Thymus (tissue), 11 donors: ENCODE data around the gene COL19A1. TPM values are rescaled to one million over a fixed set of nuclear protein-coding genes. Genes with fewer than 3 reads are reported as not detected.

ENCODE experiments used
- DNase-seq, 9 donors: peaks; one replicate each; pipeline ENCODE4 v3.0.0-alpha.2; 2013; ENCODE audit warnings: low spot score in 9 of 9, low read depth in 6 of 9, missing footprints in 1 of 9
- H3K27ac ChIP-seq, 2 donors: one replicate each; pipeline ENCODE4 v1.5.1; 2013; ENCODE audit warnings: control low read depth in 1 of 2, low read depth in 1 of 2, low read length in 1 of 2, mild to moderate bottlenecking in 1 of 2, moderate library complexity in 1 of 2
- H3K27me3 ChIP-seq, 2 donors: one replicate each; pipeline ENCODE4 v1.5.1; 2013; ENCODE audit warnings: low read length in 1 of 2; ENCODE audit not compliant: control insufficient read depth in 2 of 2, insufficient read depth in 1 of 2
- H3K36me3 ChIP-seq, 2 donors: one replicate each; pipeline ENCODE4 v1.5.1; 2013; ENCODE audit warnings: low read length in 1 of 2, mild to moderate bottlenecking in 1 of 2, moderate library complexity in 1 of 2; ENCODE audit not compliant: control insufficient read depth in 2 of 2, insufficient read depth in 2 of 2
- H3K4me1 ChIP-seq, 2 donors: one replicate each; pipeline ENCODE4 v1.5.1; 2013; ENCODE audit warnings: low read length in 2 of 2; ENCODE audit not compliant: control insufficient read depth in 2 of 2, insufficient read depth in 2 of 2
- H3K4me3 ChIP-seq, 2 donors: one replicate each; pipeline ENCODE4 v1.5.1; 2013; ENCODE audit warnings: low read length in 2 of 2, control low read depth in 1 of 2, mild to moderate bottlenecking in 1 of 2
- H3K9me3 ChIP-seq, 2 donors: one replicate each; pipeline ENCODE4 v1.5.1; 2013; ENCODE audit warnings: low read length in 1 of 2, mild to moderate bottlenecking in 1 of 2; ENCODE audit not compliant: control insufficient read depth in 2 of 2, insufficient read depth in 1 of 2
- WGBS: extraction: QIAGEN DNeasy Blood & Tissue Kit; methylation state at CpG from one replicate; pipeline ENCODE4 v1.1.7; 2013; 5-methylcytosine and 5-hydroxymethylcytosine counted together
- polyA plus RNA-seq: library from polyadenylated mRNA; stranded (reverse); fragments of 200-250 nt; gene quantifications from one replicate; pipeline ENCODE4 v1.2.3, GENCODE V29; 2013
- total RNA-seq: library from RNA; stranded (reverse); fragments of 120-200 nt; gene quantifications from one replicate; pipeline ENCODE4 v1.2.4, GENCODE V29; 2013
- donor health status: healthy.

Gene COL19A1
- total and polyA plus RNA-seq, 2 donors = 0.34 to 8.7 TPM

DNA sequence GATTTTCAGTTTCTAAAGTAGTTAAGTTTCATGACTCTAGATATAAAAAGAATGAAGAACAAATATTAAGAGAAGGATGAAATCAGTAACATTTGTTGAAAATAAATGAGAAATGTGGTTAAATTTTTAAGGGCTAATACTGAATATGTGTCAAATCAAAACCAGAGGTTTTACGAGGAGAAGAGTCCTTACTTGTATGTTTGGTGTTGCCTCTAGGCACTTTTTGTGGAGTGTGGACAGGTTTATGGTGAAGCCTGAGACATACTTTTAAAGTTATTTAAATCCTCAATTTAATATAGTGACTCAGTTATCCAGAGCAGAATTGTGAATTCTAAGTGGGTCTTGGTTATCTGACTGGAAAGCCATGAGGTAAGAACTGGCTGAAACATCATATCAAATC, 68.7 kb downstream of the COL19A1 start:
- Histone ChIP-seq H3K9me3 (no peaks in the 10 kb centered on the region), H3K27me3 (no peaks in the 10 kb centered on the region), H3K36me3 (no peaks in the 10 kb centered on the region), H3K4me1 (no peaks in the 10 kb centered on the region), H3K4me3 (no peak overlapping the region), H3K27ac (no peak overlapping the region)
- DNase-seq = no peak
- WGBS = 91% methylated on average over 1 of the region's 1 CpG

- Histone ChIP-seq H3K4me3 (no peak overlapping the region), H3K27ac (no peak overlapping the region), H3K27me3 (no peaks in the 10 kb centered on the region), H3K9me3 (no peaks in the 10 kb centered on the region), H3K36me3 (no peaks in the 10 kb centered on the region), H3K4me1 (no peaks in the 10 kb centered on the region)
- no peak for DNase-seq
These were observed 70.5 kb downstream of the COL19A1 start for GRCh38 chr6:69936674-69937363.

- H3K9me3 ChIP-seq = no peaks in the 10 kb centered on the region
- no peak overlapping the region for H3K27ac ChIP-seq
- no peak for DNase-seq
- H3K36me3 ChIP-seq = no peaks in the 10 kb centered on the region
- H3K4me1 ChIP-seq = no peaks in the 10 kb centered on the region
- no peak overlapping the region for H3K4me3 ChIP-seq
- no peaks in the 10 kb centered on the region for H3K27me3 ChIP-seq
- WGBS = 93% methylated on average over 7 of the region's 7 CpGs
These were observed 71.2 kb downstream of the COL19A1 start for GRCh38 chr6:69937402-69938136.

- Histone ChIP-seq H3K27ac (no peak overlapping the region), H3K4me1 (no peaks in the 10 kb centered on the region), H3K27me3 (no peaks in the 10 kb centered on the region), H3K9me3 (no peaks in the 10 kb centered on the region), H3K36me3 (no peaks in the 10 kb centered on the region), H3K4me3 (no peak overlapping the region)
- DNase-seq = no peak
- WGBS = 61% methylated on average over 2 of the region's 2 CpGs
These were observed 76.1 kb downstream of the COL19A1 start for GRCh38 chr6:69942485-69942884.

DNA sequence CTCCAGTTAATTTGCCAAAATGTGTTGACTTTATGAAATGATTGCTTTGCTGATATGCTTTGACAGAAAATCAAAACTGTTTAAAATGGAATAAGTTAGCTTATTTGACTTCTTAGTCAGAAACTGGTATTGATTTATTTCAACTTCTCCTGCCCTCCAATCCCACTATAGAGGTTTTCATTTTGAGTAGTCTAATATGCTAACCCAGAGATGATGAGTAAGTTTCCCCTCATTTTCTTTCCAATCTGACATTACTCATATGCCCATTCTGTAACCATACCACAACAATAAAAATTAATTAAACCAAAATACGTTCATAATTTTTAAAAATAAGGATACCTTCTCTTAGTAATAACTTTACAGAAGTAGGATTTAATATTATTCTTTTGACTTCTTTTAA, 78.8 kb downstream of the COL19A1 start:
- Histone ChIP-seq H3K4me3 (no peak overlapping the region), H3K27me3 (no peaks in the 10 kb centered on the region), H3K27ac (no peak overlapping the region), H3K36me3 (no peaks in the 10 kb centered on the region), H3K4me1 (no peaks in the 10 kb centered on the region), H3K9me3 (no peaks in the 10 kb centered on the region)
- 89% methylated on average over 1 of the region's 1 CpG for WGBS
- no peak for DNase-seq

DNA sequence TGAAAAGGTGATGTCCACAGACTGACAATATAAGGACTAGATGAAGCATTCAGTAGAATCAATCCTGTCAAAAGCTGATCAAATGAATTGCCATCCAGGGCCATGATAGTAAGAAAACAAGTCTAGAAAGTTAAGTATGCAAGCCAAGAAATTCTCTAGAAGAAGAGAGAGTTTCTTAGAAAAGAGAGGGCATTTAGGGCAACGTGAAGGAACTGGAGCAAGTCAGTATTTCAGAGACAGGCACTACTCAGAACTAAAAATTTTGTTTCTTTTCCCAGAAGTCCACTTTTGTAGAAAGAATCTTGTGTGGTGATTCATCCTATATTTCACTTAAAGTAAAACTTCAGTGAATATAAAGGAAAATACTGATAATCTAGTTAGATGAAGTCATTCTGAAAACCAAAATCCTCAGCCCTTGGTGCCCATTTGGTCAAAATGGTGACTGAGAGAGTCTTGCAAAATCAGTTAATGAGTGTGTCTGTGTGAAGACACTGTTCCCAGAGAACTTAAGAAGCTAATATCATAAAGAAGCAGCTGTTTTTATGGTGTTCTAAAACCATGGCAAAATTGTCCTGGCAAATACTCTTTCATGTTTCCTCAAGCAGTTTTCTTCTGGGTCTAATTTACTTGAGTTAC, 82.2 kb downstream of the COL19A1 start:
- DNase-seq = no peak
- no peaks in the 10 kb centered on the region for H3K4me1 ChIP-seq
- 92% methylated on average over 1 of the region's 1 CpG for WGBS
- no peaks in the 10 kb centered on the region for H3K27me3 ChIP-seq
- no peaks in the 10 kb centered on the region for H3K9me3 ChIP-seq
- no peak overlapping the region for H3K27ac ChIP-seq
- H3K36me3 ChIP-seq = no peaks in the 10 kb centered on the region
- H3K4me3 ChIP-seq = no peak overlapping the region

DNA sequence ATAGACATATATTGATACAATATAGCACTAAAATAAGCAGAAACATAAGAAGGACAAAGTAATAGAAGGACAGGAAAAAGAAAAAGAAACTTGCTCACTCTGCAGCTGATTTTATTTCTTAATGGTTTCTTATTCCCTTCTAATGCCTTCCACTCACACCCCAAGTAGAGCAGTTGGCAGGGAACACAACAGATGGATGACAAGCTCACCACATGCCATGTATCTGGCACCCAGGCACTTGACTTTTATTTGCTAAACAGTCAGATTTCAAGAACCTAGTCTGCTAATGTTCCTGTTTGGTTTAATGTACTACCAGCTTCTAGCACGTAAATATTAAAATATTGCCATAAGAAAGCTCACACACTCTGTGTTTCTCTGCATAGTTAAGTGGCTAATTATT, 87.1 kb downstream of the COL19A1 start:
- Histone ChIP-seq H3K27me3 (no peaks in the 10 kb centered on the region), H3K4me3 (no peak overlapping the region), H3K27ac (no peak overlapping the region), H3K9me3 (no peaks in the 10 kb centered on the region), H3K4me1 (no peaks in the 10 kb centered on the region), H3K36me3 (no peaks in the 10 kb centered on the region)
- WGBS = 93% methylated on average over 1 of the region's 1 CpG
- no peak for DNase-seq

DNA sequence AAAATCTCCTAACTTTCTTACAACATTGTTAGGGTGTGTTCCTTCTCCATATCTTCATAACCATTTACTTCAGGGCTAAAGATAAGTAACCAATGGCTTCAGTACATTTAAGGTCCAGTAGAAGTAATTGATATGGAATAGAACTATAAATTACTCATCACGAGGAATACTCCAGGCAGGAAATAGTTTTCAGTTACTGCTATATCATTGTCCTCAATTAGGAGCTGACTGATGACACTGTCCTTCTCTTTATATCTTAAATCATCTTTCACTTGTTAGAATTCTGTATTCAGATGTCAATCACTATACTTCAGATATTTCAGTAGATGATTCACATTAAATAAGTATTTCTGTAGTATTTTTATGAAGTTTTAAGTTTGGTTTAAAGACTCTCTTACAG, 88.4 kb downstream of the COL19A1 start:
- Histone ChIP-seq H3K36me3 (no peaks in the 10 kb centered on the region), H3K4me1 (no peaks in the 10 kb centered on the region)
- WGBS = 90% methylated on average over 1 of the region's 1 CpG

DNA sequence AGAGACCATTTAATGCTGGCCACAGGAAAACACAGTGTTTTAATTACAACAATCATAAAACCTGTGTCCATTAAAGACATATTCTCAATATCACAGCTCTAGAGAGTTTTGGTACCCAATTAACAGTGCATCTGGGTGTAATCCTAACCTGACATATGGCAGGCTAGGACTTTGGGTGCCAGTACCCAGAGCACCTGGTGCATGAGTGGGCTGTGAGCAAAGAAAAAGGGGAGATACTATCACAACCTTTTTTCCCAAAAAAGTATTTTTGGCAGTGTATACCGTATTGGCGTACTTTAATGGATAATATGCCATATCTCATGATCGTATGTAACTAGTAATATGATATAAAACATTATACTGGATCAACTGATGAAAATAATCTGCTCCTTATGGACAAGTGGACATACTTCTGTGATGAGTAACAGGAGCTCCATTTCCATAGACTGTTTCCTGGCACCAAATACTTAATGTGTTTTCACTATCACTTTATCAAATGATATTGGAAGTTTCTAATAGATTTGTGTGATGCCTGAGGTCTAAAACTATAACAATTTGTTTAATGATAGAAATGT, 91.7 kb downstream of the COL19A1 start:
- Histone ChIP-seq H3K27me3 (no peaks in the 10 kb centered on the region), H3K4me1 (no peaks in the 10 kb centered on the region), H3K4me3 (no peak overlapping the region), H3K27ac (no peak overlapping the region), H3K36me3 (no peaks in the 10 kb centered on the region), H3K9me3 (no peaks in the 10 kb centered on the region)
- DNase-seq = no peak
- 95% methylated on average over 3 of the region's 3 CpGs for WGBS

More for the DNA sequence above, 88.4 kb downstream of the COL19A1 start:
- Histone ChIP-seq H3K27ac (no peak overlapping the region), H3K4me3 (no peak overlapping the region), H3K27me3 (no peaks in the 10 kb centered on the region), H3K9me3 (no peaks in the 10 kb centered on the region)
- no peak for DNase-seq
